ENCODE measurements around the gene GFOD2. TPM values are rescaled to one million over a fixed set of nuclear protein-coding genes. Genes with fewer than 3 reads are reported as not detected.

Gene GFOD2
- total RNA-seq, 1 experiment from 2014 or later = 13.4 TPM

DNA sequence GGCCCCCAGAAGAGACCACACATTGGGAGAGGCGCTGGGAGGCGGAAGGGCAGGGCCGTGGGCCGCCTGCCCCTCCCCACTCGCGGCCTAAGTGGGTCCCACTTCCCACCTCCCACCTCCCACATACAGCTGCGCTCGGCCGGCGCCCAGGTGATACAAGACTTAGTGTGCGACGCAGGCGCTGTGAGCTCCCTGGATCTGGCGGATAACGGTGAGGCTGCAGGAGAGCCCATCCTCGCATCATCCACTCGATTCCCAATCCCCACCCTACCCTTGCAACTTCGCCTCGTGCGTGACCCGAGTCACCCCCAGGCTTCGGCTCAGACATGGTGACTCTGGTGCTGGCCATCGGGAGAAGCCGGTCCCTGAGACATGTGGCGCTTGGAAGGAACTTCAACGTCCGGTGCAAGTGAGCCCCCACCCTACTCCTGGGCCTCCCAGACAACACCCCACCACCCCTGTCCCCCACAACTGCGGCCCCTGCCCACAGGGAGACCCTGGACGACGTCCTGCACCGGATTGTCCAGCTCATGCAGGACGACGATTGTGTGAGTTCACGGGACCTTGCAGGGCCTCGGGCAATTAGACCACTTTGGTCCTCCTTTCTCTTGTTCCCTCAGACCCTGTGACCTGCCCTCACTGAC lies 70.2 kb downstream of the GFOD2 start:
- H3K27me3 Mint-ChIP-seq (ENCODE audit: insufficient read depth, unreplicated experiment) = no peaks in the 10 kb centered on the region
- intact Hi-C loops (cut with micrococcal nuclease; ENCODE audit: unreplicated experiment) = no loop called here
- ChIA-PET POLR2A (interaction anchor here (0.5 kb wide), 1 partner anchor 12 kb away, joined by 4 read pairs; the partner anchor contains the start of gene PARD6A), CTCF (interaction anchor here (0.7 to 1.3 kb wide), 2 partner anchors 96 to 128 kb away, joined by 4 read pairs; no protein-coding TSS in a partner anchor)
- no peak overlapping the region for H3K4me3 Mint-ChIP-seq (ENCODE audit: unreplicated experiment)
- no peak for DNase-seq
- Histone ChIP-seq H3K36me3 (ENCODE audit: control insufficient read depth, insufficient read depth, low read length) (no peaks in the 10 kb centered on the region), H3K27me3 (replicated peaks; ENCODE audit: control insufficient read depth, insufficient read depth, low read length) (no peaks in the 10 kb centered on the region), H3K9me3 (no peaks in the 10 kb centered on the region), H3K4me1 (peaks cover 10% of the 10 kb centered on the region), H3K4me3 (ENCODE audit: low read depth, low read length) (no peak overlapping the region)
- no TSS peak for BruUV-seq (replicated peaks)
- peaks cover 6% of the 10 kb centered on the region for H3K36me3 Mint-ChIP-seq (ENCODE audit: insufficient read depth, unreplicated experiment)
- TF ChIP-seq, protein P1, sequence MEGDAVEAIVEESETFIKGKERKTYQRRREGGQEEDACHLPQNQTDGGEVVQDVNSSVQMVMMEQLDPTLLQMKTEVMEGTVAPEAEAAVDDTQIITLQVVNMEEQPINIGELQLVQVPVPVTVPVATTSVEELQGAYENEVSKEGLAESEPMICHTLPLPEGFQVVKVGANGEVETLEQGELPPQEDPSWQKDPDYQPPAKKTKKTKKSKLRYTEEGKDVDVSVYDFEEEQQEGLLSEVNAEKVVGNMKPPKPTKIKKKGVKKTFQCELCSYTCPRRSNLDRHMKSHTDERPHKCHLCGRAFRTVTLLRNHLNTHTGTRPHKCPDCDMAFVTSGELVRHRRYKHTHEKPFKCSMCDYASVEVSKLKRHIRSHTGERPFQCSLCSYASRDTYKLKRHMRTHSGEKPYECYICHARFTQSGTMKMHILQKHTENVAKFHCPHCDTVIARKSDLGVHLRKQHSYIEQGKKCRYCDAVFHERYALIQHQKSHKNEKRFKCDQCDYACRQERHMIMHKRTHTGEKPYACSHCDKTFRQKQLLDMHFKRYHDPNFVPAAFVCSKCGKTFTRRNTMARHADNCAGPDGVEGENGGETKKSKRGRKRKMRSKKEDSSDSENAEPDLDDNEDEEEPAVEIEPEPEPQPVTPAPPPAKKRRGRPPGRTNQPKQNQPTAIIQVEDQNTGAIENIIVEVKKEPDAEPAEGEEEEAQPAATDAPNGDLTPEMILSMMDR (IDR thresholded peaks at IDR 0.05; ENCODE audit: insufficient read depth in 1 of 2, low read depth in 1 of 2, low read length in 1 of 2, severe bottlenecking in 1 of 2, unreplicated experiment in 1 of 2) = no peak
- no peak overlapping the region for H3K27ac Mint-ChIP-seq (ENCODE audit: unreplicated experiment)
- no peaks in the 10 kb centered on the region for H3K9me3 Mint-ChIP-seq (ENCODE audit: unreplicated experiment)
- no peaks in the 10 kb centered on the region for H3K4me1 Mint-ChIP-seq (ENCODE audit: low read depth, unreplicated experiment)

DNA sequence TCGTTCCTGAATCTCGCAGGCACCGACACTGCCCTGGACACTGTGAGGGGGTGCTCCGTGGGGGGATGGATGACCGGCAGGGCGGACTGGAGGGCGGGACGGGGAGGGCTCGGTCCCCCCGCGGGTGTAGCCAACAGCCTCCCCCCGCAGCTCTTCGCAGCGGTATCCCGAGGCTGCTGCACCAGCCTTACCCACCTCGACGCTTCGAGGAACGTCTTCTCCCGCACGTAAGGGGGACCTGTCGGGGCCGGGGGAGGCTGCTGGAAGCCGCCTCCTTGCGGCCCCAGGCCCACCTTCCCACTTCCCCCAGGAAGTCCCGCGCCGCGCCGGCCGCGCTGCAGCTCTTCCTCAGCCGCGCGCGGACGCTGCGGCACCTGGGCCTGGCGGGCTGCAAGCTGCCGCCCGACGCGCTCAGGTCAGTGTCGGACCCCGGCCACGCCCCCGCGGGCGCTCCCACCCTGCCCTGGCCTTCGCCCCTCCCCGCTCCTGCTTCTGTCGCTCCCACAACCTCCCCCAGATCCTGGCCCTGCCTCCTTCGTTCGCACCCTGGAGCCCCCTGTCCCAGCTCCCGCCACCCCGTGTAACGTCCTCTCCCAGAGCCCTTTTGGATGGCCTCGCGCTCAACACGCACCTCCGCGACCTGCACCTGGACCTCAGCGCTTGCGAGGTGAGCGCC lies 70.9 kb downstream of the GFOD2 start:
- no peaks in the 10 kb centered on the region for H3K27me3 Mint-ChIP-seq (ENCODE audit: insufficient read depth, unreplicated experiment)
- no peaks in the 10 kb centered on the region for H3K9me3 ChIP-seq
- ChIA-PET POLR2A (no interaction called here), CTCF (interaction anchor here (0.6 to 1.3 kb wide), 3 partner anchors 95 to 127 kb away, joined by 4 to 5 read pairs (median 4); no protein-coding TSS in a partner anchor)
- H3K27ac Mint-ChIP-seq (ENCODE audit: unreplicated experiment) = no peak overlapping the region
- DNase-seq = no peak
- peaks cover 6% of the 10 kb centered on the region for H3K4me1 ChIP-seq
- no peaks in the 10 kb centered on the region for H3K36me3 ChIP-seq (ENCODE audit: control insufficient read depth, insufficient read depth, low read length)
- no TSS peak for BruUV-seq (replicated peaks)
- H3K4me3 ChIP-seq (ENCODE audit: low read depth, low read length) = no peak overlapping the region
- intact Hi-C loops (cut with micrococcal nuclease; ENCODE audit: unreplicated experiment) = no loop called here
- no peaks in the 10 kb centered on the region for H3K9me3 Mint-ChIP-seq (ENCODE audit: unreplicated experiment)
- no peaks in the 10 kb centered on the region for H3K4me1 Mint-ChIP-seq (ENCODE audit: low read depth, unreplicated experiment)
- H3K4me3 Mint-ChIP-seq (ENCODE audit: unreplicated experiment) = no peak overlapping the region
- TF ChIP-seq, protein P1 (IDR thresholded peaks at IDR 0.05; ENCODE audit: insufficient read depth in 1 of 2, low read depth in 1 of 2, low read length in 1 of 2, severe bottlenecking in 1 of 2, unreplicated experiment in 1 of 2) = no peak
- no peaks in the 10 kb centered on the region for H3K27me3 ChIP-seq (replicated peaks; ENCODE audit: control insufficient read depth, insufficient read depth, low read length)
- H3K36me3 Mint-ChIP-seq (ENCODE audit: insufficient read depth, unreplicated experiment) = no peaks in the 10 kb centered on the region

DNA sequence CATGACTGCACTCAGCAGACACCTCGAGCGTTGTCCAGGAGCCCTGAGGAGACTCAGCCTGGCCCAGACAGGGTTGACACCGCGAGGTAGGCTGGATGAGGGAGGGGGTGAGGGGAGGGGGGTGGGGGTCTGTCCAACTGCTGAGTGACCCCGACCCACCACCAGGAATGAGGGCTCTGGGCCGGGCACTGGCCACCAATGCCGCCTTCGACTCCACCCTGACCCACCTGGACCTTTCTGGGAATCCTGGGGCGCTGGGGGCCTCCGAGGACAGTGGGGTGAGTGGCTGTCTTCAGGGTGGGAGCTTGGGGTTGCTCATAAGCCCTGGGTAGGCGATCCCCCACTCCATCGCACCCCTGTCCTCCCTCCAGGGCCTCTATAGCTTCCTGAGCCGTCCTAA lies 71.4 kb downstream of the GFOD2 start:
- H3K4me1 ChIP-seq = peaks cover 4% of the 10 kb centered on the region; the same call in 1 of the 2 replicates
- ChIA-PET POLR2A (no interaction called here), CTCF (interaction anchor here (0.6 to 1.0 kb wide), 3 partner anchors 101 to 127 kb away, joined by 4 to 8 read pairs (median 5); no protein-coding TSS in a partner anchor)
- TF ChIP-seq, protein P1 (IDR thresholded peaks at IDR 0.05; ENCODE audit: insufficient read depth in 1 of 2, low read depth in 1 of 2, low read length in 1 of 2, severe bottlenecking in 1 of 2, unreplicated experiment in 1 of 2) = no peak
- no peak overlapping the region for H3K4me3 ChIP-seq (ENCODE audit: low read depth, low read length)
- Mint-ChIP-seq H3K4me3 (ENCODE audit: unreplicated experiment) (no peak overlapping the region), H3K4me1 (ENCODE audit: low read depth, unreplicated experiment) (no peaks in the 10 kb centered on the region), H3K27ac (ENCODE audit: unreplicated experiment) (no peak overlapping the region), H3K36me3 (ENCODE audit: insufficient read depth, unreplicated experiment) (peaks cover 2% of the 10 kb centered on the region), H3K9me3 (ENCODE audit: unreplicated experiment) (no peaks in the 10 kb centered on the region), H3K27me3 (ENCODE audit: insufficient read depth, unreplicated experiment) (no peaks in the 10 kb centered on the region)
- DNase-seq = no peak
- no peaks in the 10 kb centered on the region for H3K9me3 ChIP-seq
- H3K36me3 ChIP-seq (ENCODE audit: control insufficient read depth, insufficient read depth, low read length) = no peaks in the 10 kb centered on the region
- intact Hi-C loops (cut with micrococcal nuclease; ENCODE audit: unreplicated experiment) = no loop called here
- BruUV-seq (replicated peaks) = no TSS peak
- no peaks in the 10 kb centered on the region for H3K27me3 ChIP-seq (replicated peaks; ENCODE audit: control insufficient read depth, insufficient read depth, low read length)
